GM21825 (cell line): Measurements from ENCODE around the gene EGFR.

Experiments
- ATAC-seq: cut with Tn5 transposase; IDR thresholded peaks from one replicate; pipeline ENCODE4 v1.9.1; 2021; ENCODE audit warnings: mild to moderate bottlenecking, moderate library complexity; ENCODE audit not compliant: unreplicated experiment

Gene EGFR

DNA sequence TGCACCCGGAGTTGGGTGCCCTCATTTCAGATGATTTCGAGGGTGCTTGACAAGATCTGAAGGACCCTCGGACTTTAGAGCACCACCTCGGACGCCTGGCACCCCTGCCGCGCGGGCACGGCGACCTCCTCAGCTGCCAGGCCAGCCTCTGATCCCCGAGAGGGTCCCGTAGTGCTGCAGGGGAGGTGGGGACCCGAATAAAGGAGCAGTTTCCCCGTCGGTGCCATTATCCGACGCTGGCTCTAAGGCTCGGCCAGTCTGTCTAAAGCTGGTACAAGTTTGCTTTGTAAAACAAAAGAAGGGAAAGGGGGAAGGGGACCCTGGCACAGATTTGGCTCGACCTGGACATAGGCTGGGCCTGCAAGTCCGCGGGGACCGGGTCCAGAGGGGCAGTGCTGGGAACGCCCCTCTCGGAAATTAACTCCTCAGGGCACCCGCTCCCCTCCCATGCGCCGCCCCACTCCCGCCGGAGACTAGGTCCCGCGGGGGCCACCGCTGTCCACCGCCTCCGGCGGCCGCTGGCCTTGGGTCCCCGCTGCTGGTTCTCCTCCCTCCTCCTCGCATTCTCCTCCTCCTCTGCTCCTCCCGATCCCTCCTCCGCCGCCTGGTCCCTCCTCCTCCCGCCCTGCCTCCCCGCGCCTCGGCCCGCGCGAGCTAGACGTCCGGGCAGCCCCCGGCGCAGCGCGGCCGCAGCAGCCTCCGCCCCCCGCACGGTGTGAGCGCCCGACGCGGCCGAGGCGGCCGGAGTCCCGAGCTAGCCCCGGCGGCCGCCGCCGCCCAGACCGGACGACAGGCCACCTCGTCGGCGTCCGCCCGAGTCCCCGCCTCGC, at the start of gene EGFR:
TSS of gene EGFR (plus strand) at position 657 of the 830 bp plus-strand sequence. CDS start 261 bp downstream, outside the sequence.
- no peak for ATAC-seq

- ATAC-seq: no peak
Measured at GRCh38 chr7:54969208-54969967, 49.4 kb upstream of the EGFR start.

- ATAC-seq: no peak
Measured at GRCh38 chr7:54972733-54973294, 46.0 kb upstream of the EGFR start.

DNA sequence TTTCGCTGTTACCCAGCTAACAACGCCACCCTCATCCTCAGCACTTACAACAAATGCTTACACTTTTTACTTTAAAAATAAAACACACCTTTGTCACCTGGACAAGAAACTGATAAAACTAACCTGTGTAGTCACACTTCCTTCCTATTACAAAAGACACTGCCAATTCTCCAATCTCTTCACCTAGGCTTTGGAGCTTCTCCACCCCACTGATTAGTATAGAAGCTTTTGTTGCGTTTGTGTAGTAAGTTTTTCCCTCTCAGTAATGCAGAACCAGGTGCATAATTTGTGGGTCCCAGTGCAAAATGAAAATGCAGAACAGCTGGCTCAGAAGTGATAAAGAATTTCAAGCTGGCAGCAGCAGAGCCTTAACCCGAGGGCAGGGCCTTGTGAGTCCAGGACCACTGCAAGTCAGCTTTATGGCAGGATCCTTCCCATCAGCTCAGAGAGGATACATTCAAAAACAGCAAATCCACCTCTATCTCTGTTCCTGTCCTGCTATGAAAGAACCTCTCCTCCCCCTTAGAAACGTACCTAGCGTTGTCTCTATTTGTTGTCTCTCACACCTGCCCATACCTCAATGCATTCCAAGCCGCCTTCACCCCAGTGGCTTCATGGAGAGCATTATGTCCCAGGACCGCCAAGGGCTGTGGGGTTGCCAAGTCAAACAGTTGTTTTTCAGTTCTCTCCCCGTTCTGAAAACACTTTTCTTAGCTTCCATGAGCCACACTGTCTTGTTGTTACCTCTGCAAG, 40.3 kb upstream of the EGFR start:
- ATAC-seq: no peak

- ATAC-seq: no peak
Measured at GRCh38 chr7:54980521-54980920, 38.3 kb upstream of the EGFR start.

DNA sequence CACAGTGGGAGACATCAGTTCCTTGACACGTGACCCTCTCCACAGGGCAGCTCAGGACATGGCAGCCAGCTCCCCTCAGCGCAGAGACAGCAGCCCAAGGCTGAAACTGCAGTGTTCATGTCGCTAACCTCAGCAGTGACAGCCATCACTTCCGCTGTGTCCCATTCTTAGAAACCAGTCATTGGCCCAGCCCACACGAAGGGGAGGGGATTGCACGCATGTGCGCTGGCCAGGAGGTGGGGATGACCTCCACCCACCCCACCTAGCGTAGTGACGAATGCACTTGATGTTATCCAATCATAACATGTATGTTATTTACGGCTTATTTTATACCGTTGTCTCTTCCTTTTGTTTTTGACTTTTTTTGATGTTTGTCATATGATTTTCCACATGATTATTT, 36.9 kb upstream of the EGFR start:
- ATAC-seq: no peak

DNA sequence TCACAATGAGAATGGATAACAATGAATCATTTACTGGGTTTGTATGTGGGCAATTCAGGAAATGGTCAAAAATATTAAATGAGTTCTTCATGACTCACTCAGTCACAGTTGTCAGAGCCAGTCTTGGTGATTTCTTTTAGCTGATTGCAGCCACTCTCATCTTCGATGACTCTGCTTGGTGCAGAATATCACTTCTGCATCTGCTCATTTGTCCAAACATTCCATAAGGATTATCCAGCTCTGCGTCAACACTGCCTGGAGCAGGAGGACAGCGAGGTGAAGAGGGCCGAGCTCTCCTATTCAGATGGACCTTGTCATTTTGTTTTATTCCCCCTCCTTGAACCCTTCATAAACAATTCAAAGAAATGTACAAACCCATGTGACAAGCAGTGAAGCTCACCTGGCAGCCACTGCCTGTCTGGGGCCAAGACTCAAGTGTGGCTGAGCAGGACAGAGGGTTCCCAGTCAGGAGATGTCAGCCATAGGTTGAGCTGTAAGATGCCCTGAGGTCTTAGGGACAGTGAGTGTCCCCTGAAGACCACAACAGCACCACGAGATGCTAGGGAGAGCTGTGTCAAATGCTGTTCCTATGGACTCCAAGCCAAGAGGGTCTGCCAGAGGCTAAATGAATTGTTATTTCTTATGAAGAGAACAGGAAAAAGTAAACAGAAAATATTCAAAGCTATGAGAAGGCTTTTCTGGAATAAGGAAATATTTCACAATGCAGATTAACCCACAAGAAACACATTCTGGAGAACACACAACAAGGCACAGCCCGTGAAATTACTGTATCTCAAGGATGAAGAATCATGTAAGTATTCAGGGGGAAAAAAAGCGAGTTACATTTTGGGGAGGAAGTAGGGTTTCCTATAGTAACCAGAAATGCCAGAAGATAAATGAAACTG, 33.1 kb upstream of the EGFR start:
- no peak for ATAC-seq

- no peak for ATAC-seq
Measured at GRCh38 chr7:54986716-54987115, 32.1 kb upstream of the EGFR start.

DNA sequence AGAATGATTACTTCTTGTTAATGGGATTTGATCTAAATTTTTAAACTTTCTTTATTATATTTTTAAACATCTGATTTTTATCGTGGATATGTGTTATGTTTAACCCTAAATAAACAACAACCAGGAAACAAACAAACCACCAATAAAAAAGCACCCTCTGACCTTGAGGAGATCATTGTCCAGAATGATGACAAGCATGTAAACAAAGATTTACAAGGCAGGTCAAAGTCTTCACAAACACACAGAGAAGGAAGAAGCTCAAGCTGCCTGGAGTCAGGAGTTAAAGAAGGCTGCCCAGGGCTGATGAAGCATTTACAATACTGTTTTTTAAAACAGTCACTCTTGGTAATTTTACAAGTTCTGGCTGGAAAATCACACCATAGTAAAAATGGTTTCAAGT, 31.0 kb upstream of the EGFR start:
- no peak for ATAC-seq

DNA sequence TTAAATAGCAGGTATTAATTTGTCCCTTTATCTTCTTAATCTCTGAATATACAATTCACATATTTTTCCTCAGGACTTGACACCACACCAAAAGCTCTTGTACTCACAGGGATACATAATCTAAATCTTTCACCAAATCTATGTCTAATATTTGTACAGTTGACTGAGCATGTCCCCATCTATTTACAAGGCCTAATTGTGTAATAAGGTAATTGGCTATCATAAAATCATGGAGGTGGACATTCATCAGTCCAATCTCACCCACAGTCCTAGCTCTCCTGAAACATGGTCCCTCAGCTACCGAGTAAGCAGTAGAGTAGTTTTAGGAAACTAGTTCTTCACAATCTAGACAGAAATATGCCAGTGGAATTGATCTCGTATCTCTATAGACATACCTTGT, 30.3 kb upstream of the EGFR start:
- ATAC-seq: no peak

- no peak for ATAC-seq
Measured at GRCh38 chr7:54989453-54990225, 29.2 kb upstream of the EGFR start.

DNA sequence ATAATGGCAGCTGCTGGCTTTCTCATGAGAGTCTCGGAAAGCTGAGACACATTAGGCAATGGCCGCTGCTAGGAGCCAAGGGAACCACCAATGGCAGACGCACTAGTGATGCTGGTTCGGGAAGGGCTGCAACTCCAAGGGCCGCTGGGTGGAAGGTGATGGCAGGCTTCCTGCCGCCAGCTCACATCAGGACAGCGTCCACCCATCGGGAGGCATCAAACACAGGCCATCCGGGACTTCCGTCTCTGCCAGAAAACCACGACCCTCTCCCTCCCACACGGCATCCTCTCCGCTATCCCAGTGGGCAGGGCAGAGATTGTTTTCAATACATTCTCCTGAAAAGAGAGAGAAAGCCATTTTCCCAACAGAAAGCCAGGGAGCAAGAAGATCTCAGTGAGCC, 27.5 kb upstream of the EGFR start:
- no peak for ATAC-seq

- ATAC-seq: no peak
Measured at GRCh38 chr7:54992871-54993475, 25.8 kb upstream of the EGFR start.

GRCh38 chr7:54995166-54995565, 23.7 kb upstream of the EGFR start:
- no peak for ATAC-seq

DNA sequence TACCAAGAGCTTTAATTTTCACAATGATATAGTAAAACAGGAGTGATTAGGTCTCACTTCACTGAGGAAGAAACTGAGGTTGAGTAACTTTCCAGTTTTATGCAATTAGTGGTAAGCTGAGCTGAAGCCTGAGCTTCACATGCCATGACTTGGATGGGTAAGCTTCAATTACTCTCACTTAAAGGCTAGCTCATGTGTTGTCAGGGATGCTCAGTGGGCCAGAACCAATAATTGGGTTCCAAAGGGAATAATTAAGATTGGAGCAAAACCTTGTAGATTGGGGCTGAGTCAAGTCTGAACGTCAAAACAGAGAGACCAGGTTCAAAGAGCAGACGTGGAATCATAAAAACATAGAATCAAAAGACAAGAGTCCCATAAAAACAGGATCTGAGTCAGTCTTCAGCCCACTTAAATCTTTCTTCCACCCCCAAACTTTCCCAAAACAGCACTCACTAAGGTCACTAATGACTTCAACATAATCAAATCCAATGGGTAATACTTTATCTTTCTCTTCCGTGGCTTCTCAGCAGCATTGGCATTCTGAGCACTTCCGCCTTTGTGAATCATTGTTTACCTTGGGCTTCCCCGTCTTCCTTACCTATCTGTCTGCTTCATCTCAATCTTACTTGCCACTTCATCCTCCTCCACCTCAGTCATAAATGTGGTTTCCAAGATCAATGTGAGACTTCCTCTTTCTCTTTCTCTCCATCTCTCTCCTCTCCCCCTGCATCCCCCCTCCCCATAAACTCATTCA, 23.0 kb upstream of the EGFR start:
- peak; percentile 93 for ATAC-seq

GRCh38 chr7:54996391-54996790, 22.4 kb upstream of the EGFR start:
- no peak for ATAC-seq

DNA sequence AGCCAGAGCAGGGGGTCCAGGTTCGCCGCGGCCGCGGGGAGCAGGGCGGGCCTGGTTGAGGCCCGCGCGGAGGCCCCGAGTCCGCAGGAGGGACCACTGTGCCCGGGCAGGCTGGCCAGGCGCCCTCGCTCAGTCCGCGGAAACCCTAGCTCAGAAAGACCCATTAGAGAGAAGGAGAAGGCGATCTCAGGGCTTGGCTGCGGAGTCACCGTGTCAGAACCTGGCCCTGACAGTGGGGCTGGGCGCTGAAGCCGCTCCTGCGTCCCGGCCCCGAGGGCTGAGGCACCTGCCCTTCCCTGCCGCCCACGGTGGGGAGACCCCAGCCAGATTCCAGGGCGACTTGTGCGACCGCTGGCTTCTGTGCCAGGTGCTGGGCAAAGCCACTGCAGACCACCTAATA, 14.2 kb upstream of the EGFR start:
- ATAC-seq: no peak

DNA sequence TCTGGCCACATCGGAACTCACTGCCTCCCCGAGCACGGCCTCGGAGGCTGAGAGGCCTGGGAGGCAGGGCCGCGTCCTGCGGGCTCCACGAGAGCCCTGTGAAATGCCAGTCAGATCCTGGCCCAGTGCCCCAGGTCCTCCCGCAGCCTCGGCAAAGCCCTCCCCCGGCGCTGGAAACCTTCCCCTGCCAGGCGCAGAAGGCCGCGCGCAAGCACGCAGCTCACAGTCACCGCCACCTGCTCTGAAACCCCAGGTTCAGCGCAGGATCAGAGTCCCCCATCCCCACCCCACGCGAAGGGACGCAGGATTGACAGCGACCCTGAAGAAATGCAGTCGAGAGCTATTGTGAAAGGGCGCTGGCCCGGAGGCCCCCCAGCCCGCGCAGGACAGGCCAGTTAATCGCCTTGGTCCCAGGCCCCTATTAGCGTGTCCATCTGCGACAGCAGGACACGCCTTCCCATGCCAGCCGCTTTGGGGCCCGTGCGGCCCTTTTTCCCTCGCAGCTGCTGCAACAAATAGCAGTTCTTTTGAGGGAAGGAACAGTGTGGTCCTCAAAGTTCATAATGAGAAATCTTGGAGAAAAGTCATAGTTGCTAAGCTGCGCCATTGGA, 13.5 kb upstream of the EGFR start:
- ATAC-seq: no peak
